ENCODE results near the gene USP6NL.

DNA sequence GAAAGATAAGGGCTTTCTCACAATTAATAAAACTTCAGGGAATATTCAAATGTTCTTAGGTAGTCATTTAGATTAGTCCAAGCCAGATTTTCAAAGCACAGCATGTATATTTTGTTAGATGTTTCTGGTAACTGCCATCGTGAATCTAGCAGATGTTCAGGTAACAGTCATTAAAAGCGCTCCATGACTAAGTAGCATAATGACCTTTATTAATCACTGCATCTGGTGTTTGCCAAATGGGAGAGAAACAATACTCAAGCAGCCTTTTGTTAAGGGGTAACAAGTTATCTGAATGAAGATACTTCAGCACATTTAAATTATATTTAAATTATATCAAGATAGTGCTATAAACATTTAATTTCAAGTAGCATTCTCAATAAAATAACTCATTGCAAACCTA, 47.5 kb downstream of the USP6NL start:
- TF ChIP-seq, protein P1, sequence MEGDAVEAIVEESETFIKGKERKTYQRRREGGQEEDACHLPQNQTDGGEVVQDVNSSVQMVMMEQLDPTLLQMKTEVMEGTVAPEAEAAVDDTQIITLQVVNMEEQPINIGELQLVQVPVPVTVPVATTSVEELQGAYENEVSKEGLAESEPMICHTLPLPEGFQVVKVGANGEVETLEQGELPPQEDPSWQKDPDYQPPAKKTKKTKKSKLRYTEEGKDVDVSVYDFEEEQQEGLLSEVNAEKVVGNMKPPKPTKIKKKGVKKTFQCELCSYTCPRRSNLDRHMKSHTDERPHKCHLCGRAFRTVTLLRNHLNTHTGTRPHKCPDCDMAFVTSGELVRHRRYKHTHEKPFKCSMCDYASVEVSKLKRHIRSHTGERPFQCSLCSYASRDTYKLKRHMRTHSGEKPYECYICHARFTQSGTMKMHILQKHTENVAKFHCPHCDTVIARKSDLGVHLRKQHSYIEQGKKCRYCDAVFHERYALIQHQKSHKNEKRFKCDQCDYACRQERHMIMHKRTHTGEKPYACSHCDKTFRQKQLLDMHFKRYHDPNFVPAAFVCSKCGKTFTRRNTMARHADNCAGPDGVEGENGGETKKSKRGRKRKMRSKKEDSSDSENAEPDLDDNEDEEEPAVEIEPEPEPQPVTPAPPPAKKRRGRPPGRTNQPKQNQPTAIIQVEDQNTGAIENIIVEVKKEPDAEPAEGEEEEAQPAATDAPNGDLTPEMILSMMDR (conservative IDR thresholded peaks at IDR 0.05; ENCODE audit: low read depth, low read length): no peak
- TF ChIP-seq EZH2 (IDR thresholded peaks at IDR 0.05; ENCODE audit: low read length, unreplicated experiment) (no peak), EZH2phosphoT487 (IDR thresholded peaks at IDR 0.05; ENCODE audit: borderline replicate concordance, low read length) (no peak)

Measured in PC-3 (cell line).